ENCODE data around the gene C12orf57.

DNA sequence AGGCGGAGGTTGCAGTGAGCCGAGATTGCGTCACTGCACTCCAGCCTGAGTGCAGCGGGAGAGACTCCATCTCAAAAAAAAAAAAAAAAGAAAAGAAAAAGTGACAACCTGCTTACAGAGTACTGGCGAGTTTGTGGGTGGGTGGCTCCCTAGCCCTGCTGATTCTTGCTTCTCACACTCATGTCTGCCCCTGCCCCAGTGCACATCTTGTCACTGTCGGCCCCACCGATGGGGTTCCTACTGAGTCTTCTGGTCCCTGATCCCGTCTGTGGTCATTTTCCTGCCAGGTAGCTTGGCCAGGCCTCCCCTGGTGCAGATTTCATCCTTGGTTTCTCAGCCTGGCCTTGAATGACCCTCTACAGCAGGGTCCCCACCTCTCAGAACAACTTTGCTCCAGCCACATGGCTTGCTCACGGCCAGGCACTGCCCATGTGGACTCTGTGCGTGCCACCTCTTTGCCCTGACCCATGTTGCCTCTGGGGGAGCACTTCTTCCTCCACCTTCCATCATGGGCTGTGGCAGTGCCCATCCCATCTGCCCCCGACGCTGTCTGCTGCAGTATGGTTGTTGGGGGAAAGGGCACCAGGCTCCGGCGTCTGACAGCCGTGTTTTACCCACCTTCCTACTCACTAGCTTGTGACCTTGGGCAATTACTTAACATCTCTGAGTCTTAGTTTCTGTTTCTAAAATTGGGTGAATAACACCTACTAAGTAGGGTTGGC, 5.2 kb downstream of the C12orf57 start:
- no peak; the same call in 1 of the 2 replicates for TF ChIP-seq CTCF (conservative IDR thresholded peaks at IDR 0.05)
- no peak for TF ChIP-seq ZFX (IDR thresholded peaks at IDR 0.05)
